GM13977 (cell line): Measurements from ENCODE around the gene AKR1E2.

Source experiments
- DNase-seq: peaks from one replicate; pipeline ENCODE4 v3.0.0; 2012; ENCODE audit warnings: low spot score
- CTCF ChIP-seq: IDR thresholded peaks from 2 replicates; pipeline ENCODE4 v1.5.1; 2012; ENCODE audit warnings: mild to moderate bottlenecking, control low read depth; ENCODE audit not compliant: insufficient read depth; ENCODE audit errors: extremely low read depth, missing control alignments
- in situ Hi-C: fragments of 300-500 bp; cut with MboI; formaldehyde crosslinking; loops from one replicate; pipeline ENCODE4 v1.12.0; 2022; ENCODE audit warnings: low sequenced_read_pairs, low pct_unique_long_range_greater_than_20kb, mixed read lengths, inconsistent platforms; ENCODE audit not compliant: unreplicated experiment

The AKR1E2 gene

DNA sequence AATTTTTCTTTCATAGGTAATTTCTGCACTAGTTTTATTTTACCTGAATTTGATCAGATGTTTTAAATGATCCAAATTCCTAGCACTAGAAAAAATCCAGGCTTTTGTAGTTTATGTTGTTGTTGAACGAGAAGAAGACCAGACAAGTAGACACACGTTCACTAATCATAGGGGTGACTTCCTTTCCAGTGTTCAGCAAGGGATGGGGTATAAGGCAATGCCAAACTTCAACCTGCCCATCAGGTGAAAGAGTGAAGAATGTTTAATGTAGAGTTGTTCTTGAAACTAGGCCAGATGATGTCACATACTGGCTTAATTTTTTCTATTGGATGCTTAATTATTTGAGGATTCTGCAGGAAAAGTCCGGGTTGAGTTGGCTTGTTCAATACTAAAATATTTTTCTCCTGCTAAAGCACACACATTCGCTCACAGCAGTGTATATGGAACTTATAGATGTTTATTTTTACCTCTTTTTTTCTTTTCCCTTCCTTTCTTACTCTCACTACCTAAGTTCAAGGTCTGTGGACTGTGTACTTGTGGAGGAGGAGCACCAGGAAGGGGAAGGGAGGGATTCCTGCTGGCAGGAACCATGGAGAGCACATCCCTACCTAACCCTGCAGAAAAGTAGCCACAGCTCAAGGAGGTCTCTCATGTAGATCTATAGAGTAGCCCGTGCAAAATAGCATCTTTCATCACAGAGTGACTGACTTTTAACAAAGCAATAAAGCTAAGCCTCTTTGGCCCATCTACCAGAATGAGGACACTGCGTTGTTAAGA, 23.1 kb upstream of the AKR1E2 start:
- no peak for TF ChIP-seq CTCF
- no peak for DNase-seq
- in situ Hi-C loops, result no loop called here

- no peak for DNase-seq
- in situ Hi-C loops, result no loop called here
- TF ChIP-seq CTCF, result no peak
These were observed 22.2 kb upstream of the AKR1E2 start for GRCh38 chr10:4803822-4804221.

- no peak for DNase-seq
- in situ Hi-C loops, result no loop called here
- no peak for TF ChIP-seq CTCF
These were observed 21.5 kb upstream of the AKR1E2 start for GRCh38 chr10:4804465-4804864.

- no peak for TF ChIP-seq CTCF
- in situ Hi-C loops, result no loop called here
- DNase-seq, result no peak
These were observed 19.5 kb upstream of the AKR1E2 start for GRCh38 chr10:4806534-4806933.

DNA sequence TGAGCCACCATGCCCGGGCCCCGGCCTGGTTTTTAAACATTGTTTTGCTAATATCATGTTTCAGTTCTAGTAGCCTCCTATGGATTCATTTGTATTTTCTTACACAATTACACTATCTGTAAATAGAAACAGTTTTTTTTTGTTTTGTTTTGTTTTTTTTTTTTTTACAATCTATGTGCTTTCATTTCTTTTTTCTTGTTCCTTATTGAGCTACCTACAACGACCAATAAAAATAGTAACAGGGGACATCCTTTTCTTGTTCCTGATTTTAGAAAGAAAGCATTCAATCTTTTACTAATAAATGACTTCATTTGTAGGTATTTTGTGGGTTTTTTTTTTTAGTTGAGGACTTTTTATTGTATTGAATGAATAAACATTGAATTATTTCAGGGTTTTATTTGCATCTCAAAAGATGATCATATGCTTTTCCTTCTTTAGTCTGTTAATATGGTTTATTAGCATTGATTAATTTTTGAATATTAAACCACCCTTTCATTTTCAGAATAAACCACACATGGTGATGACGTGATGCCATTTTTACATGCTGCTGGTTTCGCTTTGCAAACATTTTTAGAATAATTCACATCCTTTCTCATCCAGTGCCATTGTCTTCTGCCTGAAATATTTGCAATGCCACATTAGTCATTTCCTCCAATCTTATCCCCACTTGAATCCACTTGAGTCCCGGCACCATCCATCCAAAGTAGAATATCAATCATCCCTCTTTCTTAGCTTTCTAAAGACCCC, 18.1 kb upstream of the AKR1E2 start:
- in situ Hi-C loops, result no loop called here
- TF ChIP-seq CTCF, result no peak
- no peak for DNase-seq

- DNase-seq, result no peak
- in situ Hi-C loops, result no loop called here
- no peak for TF ChIP-seq CTCF
These were observed 16.9 kb upstream of the AKR1E2 start for GRCh38 chr10:4809156-4809555.
